Renal pelvis (tissue), 4 donors: ENCODE measurements around the gene FOXJ3. TPM values are rescaled to one million over a fixed set of nuclear protein-coding genes. Genes with fewer than 3 reads are reported as not detected.

ENCODE experiments used
- DNase-seq: peaks from one replicate; pipeline ENCODE4 v3.0.0-alpha.2; 2013
- polyA plus RNA-seq, 3 donors: library from polyadenylated mRNA; unstranded; fragments of 120-200 nt; gene quantifications; one replicate each; pipeline ENCODE4 v1.2.1, GENCODE V29; 2013; ENCODE audit not compliant: insufficient read length in 3 of 3

The FOXJ3 gene
- polyA plus RNA-seq, 3 donors, result 35.7 to 50.6 (median 44.8) TPM

DNA sequence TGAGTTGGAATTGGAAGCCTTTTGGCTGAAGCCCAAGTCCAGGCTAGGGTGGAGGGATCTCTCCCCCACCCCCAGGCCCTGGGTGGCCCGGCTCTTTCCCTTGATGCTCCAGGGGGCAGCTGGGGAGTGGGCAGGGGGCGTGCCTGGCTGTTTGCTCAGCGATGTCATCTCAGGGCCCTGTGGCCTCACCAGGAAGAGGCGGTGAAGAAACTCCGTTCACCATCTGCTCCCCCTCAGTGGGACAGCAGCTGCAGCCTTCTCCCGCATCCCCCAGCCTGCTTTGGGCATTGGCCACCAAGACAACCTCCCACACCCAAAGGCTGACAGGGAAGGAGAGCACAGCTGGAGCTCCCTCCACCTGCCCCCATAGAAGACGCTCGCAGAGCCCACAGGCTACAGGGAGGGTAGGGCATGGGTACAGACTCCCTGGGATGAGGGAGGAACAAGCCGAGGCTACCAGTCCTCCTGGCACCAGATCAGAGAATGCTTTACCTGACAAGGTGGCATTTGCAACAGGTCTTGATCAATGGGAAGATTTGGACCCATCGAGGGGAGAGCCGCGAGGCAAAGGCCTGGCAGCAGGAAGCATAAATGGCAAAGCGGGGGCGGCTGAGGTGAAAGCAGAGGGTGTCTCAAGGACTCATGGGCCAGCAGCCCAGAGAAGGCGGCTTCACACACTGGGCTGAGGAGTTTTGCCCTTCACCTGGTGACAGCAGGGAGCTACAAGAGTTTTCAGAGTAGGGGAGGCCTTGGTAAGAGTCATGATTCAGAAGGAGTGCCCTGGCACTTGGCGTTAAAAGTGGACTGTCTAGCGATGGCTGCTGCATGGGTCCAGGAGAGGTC is 164.0 kb downstream of the FOXJ3 start:
- no peak for DNase-seq

DNA sequence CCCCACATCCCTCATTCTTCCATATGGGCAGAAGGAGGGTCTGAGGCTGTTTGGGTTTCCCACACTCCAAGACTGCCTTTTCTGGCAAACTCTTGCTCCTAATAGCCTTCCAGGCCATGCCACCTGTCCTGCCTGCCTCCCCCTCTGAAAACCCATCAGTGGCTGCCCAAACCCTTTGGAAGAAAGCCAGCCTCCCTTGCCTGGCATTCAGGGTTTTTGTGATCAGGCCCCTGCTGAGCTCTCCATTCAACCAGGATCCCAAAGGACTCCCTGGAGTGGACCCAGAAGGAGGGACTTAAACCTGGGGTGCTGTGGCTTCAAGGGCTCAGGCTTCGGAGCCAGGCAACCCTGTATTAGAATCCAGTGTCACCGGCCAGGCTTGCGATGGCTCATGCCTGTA is 166.3 kb downstream of the FOXJ3 start:
- DNase-seq, result no peak

DNA sequence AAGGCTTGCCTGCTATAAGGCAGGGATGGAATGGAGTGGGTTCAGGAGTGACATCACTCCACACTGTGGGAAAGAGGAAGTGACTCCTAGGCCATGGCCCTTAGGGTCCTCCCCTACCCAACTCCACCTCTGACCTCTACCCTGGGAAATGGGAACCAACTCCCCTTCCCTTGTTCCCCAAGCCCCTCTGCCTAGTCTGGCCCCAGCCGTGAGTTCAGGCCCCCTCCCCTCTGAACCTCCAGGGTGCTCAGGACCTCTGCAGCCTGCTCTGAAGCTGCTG is 166.7 kb downstream of the FOXJ3 start:
- no peak for DNase-seq

DNA sequence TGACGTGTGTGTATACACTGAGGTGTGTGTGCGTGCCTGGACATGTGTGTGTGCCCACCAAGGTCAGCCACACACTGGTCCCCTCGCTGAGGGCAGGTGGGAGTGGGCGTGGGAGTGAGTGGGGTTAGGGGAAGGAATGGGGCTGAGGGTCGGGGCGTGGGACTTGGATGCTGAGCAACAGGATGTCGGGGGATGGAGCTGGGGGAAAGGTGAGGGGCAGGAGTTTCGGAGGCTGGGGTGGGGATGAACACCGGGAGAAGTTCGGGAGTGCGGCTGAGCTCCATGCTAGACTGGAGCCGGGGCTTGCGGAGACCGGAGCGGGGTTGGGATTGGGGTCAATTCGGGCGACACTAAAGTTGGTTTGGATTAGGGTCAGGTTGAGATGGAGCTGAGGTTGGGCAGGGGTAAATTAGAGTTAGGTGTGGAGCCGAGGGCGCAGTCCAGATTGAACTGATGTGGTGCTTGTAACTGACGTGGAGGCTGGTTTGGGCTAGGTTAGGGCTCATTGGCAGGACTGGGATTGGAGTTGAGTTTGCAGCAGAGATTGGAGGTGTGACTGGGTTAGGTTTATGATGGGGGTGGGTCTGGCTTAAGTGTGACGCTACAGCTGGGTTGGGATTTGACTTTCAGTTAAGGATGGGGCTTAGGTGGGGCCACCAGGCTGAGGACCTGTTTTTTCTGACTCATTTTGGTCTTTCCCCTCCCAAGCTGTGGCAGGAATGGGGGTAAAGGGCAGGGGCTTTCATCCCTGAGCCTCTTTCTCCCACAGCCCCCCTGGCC is 167.2 kb downstream of the FOXJ3 start:
- no peak for DNase-seq

DNA sequence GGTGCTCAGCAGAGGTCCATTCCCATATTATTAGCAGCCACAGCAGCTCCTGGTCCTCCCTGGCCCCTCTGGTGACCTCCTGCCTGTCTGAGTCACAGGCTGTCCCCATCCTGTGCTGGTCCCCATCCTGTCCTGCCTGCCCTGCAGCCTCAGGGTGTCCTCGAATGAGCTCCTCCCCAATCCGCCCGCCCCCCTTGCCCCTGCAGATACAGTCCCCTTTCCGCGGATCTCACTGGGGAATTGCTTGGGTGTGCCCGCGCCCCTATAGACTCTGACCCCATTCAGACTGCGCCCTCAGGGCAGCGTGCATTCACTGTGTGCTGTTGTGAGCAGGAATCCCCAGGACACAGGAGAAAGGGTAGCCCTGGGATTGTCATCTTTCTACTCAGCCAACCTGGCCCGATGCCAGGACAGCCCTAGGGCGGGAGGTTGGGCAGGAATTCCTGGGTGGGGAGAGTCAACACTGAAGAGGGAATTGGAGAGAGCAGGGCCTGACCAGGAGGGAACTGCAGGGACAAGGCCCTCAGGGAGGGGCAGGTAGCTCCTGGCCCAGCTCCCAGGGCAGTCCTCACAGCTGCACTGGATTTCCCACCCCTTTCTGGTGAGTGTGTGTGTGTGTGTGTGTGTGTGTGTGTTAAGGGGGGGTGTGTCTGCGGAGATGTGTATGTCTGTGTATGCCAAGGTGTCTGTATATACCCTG is 169.4 kb downstream of the FOXJ3 start:
- no peak for DNase-seq

DNA sequence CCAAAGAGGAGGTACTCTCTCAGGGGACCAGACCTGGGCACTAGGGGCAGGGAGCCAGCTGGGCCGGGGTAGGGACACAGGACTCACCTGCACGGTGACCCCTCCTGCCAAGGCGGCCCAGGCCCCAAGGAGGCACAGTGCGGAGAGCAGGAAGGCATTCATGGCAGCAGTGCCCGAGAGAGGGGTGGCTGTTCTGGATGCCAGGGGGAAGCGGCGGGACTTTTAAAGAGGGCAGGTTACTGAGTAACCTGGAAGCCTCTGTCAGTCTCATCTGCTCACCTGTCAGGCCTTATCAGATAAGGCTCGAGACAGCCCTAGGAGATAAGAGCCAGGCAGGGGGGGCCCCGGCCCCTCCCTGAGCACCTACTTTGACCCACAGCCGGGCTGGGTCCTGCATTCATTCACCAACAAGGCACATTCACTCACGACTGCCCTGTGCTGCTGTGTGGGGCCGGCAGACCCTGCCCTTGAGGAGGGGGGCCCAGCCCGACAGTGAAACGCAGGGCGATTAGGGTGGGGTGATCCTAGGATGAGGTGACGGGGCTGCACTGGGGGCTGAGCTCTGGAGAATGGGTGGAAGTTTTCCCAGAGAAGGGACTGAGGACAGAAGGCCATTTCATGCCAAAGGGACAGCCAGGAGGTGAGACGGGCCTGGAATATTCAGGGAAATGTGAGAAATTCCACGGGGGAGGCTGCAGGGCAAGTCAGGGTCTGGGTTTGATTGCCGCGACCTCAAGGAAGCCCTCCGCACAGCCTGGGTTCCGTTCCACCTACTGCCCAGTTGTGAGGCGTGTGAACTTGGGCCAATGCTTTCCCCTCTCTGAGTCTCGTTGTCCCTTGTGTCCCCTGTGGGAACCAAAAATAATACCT is 170.2 kb downstream of the FOXJ3 start, which contains the start of gene GUCA2A:
TSS of gene GUCA2A (minus strand) at position 195 of the 870 bp plus-strand sequence. CDS start at position 162, 33 bp downstream.
- no peak for DNase-seq

DNA sequence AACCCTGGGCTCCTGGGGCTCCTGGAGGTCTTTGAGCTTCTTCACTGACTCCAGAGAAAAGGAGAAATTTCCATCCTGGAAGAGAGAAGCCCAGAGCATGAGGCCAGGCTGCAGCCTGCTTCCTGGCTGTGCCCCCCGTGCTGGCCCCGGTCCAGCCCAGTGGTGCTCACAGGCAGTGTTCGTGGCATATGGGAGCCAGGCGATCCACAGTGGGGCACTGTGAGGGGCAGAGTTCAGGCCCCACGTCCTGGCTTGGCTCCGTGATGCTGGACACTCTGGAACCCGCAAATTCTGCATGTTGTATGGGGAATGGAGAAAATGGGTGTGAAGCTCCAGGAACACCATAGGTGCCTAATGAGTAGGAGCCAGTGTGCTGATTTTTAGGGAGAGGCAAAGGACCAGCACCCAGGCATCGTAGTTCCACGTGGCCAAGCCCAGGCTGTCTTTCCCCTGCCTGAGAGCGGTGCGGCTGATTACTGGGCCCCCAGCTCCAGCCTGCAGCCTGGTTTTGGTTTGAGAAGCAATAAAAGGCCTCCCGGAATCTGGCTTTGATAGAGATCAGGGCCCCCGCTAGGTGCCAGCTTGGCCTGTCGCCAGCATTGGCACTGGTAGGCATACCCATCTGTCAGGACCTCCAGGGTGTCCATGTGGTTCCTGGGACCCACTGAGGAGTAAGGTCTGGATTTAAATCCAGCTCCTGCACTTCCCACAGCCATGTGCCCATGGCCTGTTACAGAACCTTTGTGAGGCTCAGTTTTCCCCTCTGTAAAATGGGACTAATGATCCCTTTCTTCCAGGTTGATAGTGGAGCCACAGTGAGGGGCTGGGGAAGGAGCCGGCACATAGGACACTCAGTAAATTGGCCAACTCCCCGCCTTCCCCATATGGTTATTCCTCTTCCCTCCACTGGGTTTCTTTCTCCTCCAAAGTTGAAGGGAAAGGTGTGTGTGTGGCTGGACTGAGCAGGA is 171.2 kb downstream of the FOXJ3 start:
- DNase-seq, result no peak

DNA sequence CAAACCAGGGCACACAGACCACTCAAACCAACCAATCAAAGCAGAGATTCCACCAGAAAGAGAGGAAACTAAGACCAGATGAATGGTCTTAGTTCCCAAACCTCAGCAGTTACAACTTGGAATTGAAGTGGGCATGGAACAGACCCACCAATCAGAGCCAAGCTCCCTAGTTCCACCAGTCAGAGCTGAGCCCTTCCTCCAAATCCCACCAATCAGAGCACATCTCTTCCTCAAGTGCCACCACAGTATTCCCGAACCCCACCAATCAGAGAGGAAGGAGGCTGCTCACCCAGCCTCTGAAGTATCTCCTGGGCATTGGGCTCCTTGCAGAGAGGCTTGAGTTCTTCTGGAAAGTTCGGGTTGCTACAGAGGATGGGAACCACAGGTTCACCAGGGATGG is 171.9 kb downstream of the FOXJ3 start:
- DNase-seq, result no peak

DNA sequence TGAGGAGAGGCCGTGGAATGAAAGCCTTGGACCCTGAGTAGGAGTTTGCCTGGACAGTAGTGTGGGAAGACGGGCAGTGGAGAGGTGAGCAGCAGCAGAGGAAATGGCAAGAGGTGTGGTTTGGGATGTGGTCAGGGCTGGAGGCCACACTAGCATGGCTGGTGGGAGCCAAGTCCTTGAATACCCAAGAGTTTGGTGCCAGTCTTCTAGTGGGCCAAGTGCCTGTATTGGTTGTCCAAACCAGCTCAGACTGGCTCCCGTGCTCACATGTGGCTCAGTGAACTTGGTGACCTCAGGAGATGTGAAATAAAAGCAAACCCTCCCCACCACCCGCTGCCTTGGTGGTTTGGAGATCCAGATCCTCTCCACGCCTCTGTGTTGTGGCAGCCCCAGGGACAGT is 172.9 kb downstream of the FOXJ3 start:
- no peak for DNase-seq

DNA sequence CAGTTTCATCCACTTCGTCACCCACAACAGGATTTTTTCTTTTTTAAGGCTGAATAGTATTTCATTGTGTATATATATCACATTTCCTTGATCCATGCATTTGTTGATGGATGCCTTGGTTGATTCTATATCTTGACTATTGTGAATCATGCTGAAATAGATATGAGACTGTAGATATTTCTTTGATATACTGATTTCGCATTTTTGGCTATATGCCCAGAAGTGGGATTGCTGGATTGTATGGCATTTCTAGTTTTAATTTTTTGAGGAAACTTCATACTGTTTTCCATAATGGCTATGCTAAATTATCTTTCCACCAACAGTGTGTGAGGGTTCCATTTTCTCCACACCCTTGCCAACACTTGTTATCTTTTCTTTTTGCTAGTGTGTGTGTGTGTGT is 176.8 kb downstream of the FOXJ3 start:
- DNase-seq, result no peak

DNA sequence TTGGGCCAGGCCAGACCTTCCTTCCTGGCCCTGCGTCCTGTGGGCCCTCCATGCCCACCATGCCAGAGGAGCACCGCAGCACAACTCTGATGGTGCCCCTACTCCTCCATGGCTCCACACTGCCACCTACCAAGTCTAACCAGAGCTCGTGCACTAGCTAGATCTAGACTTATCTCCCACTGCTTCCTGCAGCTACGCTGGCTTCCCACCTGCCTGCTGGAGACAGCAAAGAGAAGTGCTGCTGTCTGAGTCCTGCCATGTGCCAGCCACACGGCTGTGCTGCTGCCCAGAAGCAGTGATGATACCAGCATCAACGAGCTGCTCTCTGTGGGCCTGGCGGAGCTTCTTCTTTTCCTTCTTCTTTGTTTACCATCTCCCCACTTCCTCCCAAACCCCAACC is 177.4 kb downstream of the FOXJ3 start:
- no peak for DNase-seq

DNA sequence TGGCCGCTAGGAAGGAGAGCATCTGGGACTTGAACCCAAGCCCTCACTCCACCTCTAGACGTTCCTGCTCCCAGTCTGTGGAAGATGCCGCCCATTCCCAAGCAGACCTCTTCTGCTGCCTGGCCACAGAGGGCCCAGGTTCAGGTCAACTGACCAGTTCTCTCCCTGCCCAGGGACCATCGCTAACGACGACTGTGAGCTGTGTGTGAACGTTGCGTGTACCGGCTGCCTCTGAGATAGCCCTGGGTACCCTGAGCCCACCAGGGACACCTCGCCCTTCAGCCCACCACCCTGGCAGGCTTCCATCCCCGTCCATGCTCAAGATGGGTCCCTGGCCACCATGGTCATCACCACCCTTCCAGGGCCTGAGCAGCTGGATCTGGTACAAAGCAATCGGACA is 179.7 kb downstream of the FOXJ3 start:
- DNase-seq, result no peak

DNA sequence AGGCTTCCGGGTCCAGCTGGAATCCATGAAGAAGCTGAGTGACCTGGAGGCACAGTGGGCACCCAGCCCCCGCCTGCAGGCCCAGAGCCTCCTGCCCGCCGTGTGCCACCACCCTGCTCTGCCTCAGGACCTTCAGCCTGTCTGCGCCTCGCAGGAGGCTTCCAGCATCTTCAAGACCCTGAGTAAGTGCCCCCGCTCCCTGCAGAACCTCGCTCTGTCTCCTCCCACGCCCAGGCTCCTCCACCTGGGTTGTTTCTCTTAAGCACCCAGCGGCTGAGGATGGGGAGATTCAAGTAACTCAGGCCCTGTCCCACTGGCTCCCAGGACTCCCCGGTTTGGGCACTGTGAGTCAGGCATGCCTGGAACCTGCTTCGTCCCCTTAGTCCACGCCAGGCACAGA is 180.3 kb downstream of the FOXJ3 start:
- DNase-seq, result no peak

DNA sequence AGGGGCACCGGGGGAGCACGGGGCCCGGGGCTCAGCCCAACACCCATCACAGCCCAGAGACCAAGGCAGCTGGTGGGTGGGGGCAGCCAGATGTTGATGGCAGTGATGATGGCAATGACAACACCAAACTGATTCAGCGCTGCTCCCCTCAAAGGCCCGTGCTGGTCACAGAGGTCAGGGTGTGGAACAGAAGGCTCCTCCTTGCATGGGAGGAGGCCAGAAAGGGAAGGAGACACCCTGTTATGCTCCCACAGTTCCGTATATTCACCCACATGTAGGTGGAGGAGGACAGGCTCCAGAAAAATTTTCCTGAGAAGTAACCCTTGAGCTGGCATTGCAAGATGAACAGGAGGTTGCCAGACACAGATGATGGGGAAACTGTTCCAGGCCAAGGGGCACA is 181.4 kb downstream of the FOXJ3 start:
- no peak for DNase-seq

DNA sequence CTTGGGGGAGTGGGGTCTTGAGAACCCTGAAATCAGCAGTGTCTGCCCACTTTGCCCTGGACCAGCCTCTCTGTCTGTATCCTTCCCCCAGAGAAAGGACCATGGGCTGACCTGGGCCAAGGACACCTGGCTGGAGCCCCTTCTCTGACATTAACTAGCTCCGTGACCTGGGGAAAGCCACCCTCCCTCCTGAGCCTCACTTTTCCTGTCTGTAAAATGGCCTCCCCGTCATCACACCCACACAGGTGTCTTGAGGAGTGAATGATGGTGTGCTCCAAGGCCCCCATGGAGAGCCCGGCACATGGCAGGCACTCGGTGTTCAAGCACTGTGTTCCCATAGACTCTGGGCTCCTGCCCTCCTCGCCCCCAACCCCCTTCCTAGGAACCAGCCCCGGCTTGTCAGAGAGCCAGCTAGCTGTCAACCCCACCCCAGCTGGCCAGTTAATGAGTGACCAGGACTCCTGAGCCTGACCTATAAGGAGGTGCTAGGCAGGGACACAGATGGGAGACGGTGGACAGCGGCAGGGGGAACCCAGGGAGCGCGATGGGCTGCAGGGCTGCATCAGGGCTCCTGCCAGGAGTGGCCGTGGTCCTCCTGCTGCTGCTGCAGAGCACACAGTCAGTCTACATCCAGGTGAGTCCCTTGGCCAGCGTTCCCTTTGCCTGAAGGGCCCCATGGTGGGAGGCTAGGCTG is 182.0 kb downstream of the FOXJ3 start, which contains the start of gene GUCA2B:
TSS of gene GUCA2B (plus strand) at position 504 of the 694 bp plus-strand sequence. CDS start at position 545, 41 bp downstream.
- no peak for DNase-seq

DNA sequence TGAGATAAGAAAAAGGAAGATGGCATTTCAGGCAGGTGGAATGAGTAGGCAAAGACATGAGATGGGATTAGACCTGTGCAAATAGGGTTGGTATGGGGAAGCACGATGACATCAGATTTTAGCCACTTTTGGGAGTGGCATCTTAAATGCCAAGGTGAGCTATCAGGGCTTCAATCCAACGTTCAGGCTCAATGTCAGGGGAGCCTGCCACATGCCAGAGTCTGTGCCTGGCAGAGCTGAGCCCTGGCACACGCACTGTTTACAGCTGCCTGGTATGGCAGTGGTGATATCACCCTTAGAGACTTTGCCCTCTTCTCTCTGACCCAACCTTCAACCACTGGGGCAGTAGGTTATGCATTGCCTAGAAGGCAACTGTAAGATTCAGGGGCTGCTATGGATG is 182.9 kb downstream of the FOXJ3 start:
- no peak for DNase-seq

DNA sequence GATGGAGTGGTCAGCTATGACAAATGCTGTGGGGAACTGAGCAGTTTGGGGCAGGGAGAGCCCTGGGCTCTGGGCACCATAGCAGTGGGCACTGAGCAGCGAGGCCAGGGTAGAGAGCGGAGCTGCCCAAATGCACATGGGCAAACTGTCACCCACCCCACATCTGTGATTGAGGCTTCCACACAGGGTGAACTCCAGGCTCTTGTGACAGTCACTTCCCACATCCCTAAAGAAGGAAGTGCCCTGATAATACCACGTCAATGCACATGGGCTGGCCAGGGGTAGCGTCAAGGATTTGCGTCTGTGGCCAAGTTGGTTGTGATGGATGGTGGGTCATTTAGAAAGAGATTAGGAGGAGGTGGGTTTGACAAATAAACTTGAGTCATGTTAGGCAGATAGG is 184.4 kb downstream of the FOXJ3 start:
- DNase-seq, result no peak

DNA sequence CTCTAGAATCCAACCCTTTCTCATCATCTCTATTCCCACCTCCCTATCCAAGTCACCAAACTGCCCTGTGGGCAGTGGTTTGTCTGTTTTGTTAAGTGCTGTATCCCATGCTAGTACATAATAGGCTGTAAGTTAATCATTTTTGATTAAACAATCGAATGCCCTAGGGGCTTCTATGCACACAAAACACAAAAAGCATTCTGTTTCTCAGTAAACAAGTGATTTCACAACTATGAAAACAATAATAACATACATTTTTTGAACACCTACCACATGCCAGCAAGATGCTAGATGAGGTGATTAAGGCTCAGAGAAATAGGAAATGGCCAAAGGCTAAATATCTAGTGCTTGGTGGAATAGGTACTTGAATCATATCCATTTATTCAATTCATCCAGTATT is 186.9 kb downstream of the FOXJ3 start:
- DNase-seq, result no peak

DNA sequence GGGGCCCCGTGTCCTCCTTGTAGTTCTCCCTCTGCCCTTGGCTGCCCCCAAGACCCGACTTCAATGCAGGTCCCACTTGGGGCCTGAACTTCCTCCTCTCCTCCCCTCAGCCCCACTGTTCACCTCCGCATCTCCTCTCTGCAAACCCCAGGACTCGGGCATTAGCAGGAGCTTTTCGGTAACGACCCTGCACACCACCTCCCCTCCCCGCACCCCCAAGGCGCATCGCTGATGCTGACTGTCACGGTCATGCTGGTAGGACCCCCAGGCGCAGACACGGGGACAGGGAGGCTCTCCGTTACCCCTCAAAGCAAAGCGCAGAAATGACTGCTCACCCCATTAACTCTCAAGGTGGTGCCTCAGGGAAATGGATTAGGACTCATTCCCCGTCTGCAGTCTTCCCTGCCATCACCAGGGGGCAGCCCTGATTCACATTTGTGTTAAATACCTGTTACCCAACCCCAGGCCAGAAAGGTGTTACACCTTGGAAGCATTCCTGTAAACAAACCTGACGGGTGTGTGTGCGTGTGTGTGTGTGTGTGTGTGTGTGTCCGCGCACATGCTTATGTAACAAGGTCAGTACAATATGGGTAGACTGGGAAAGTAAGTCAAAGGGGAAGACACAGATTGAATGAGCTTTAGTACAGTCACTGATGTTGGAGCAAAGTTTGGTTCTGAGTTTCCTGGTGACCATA is 188.3 kb downstream of the FOXJ3 start:
- DNase-seq, result peak; percentile 78
